Neural cell (in vitro differentiated cells): ENCODE measurements around the gene RPL19. TPM values are rescaled to one million over a fixed set of nuclear protein-coding genes. Genes with fewer than 3 reads are reported as not detected.
A peak's percentile ranks its signal among the peaks of the same experiment; 100 is the strongest.

Source experiments
- H2AFZ ChIP-seq: fragments of 200-600, 300-800 bp; sonication (generic), shearing (Covaris generic); 2 replicates; pipeline ENCODE4 v1.6.0; 2014; ENCODE audit warnings: low read depth, mild to moderate bottlenecking, antibody characterized with exemption, low read length, moderate library complexity
- H3F3A ChIP-seq: fragments of 200-600 bp; shearing (Covaris generic); 2 replicates; pipeline ENCODE4 v1.6.1; 2016; ENCODE audit warnings: mild to moderate bottlenecking, moderate library complexity, mixed read lengths, antibody characterized with exemption, low read length; ENCODE audit not compliant: insufficient read depth, poor library complexity, severe bottlenecking
- H3K27ac ChIP-seq: fragments of 200-600, 300-800 bp; sonication (generic), shearing (Covaris generic); 2 replicates; pipeline ENCODE4 v1.5.1; 2014; ENCODE audit warnings: mild to moderate bottlenecking, low read length, moderate library complexity
- H3K27me3 ChIP-seq: fragments of 300-800, 200-600 bp; sonication (generic), shearing (Covaris generic); 2 replicates; pipeline ENCODE4 v1.6.0; 2014; ENCODE audit warnings: mild to moderate bottlenecking, low read depth, low read length, moderate library complexity; ENCODE audit not compliant: insufficient read depth
- H3K36me3 ChIP-seq: fragments of 300-800, 200-600 bp; sonication (generic), shearing (Covaris generic); 2 replicates; pipeline ENCODE4 v1.5.1; 2014; ENCODE audit warnings: mild to moderate bottlenecking, antibody characterized with exemption, low read length, moderate library complexity; ENCODE audit not compliant: insufficient read depth
- H3K4me2 ChIP-seq: fragments of 300-800, 200-600 bp; sonication (generic), shearing (Covaris generic); 2 replicates; pipeline ENCODE4 v1.6.0; 2014; ENCODE audit warnings: mild to moderate bottlenecking, low read length
- H3K4me3 ChIP-seq: fragments of 300-800, 200-600 bp; sonication (generic), shearing (Covaris generic); 2 replicates; pipeline ENCODE4 v1.5.1; 2014; ENCODE audit warnings: mild to moderate bottlenecking, low read length, moderate library complexity
- H3K79me2 ChIP-seq: fragments of 200-600 bp; shearing (Covaris generic); replicated peaks from 2 replicates; pipeline ENCODE4 v1.6.0; 2014; ENCODE audit warnings: mild to moderate bottlenecking, low read length, moderate library complexity; ENCODE audit not compliant: insufficient read depth
- H3K9ac ChIP-seq: fragments of 300-800, 200-600 bp; sonication (generic), shearing (Covaris generic); 2 replicates; pipeline ENCODE4 v1.6.1; 2016; ENCODE audit warnings: mild to moderate bottlenecking, low read length, mixed read lengths
- H3K9me2 ChIP-seq: fragments of 200-600 bp; shearing (Covaris generic); 2 replicates; pipeline ENCODE4 v1.6.1; 2016; ENCODE audit warnings: mild to moderate bottlenecking, low read length, mixed read lengths; ENCODE audit not compliant: insufficient read depth
- H3K9me3 ChIP-seq: fragments of 200-600, 300-800 bp; sonication (generic), shearing (Covaris generic); 2 replicates; pipeline ENCODE4 v1.6.1; 2016; ENCODE audit warnings: mild to moderate bottlenecking, mixed run types, low read length, moderate library complexity, mixed read lengths
- H4K20me1 ChIP-seq: fragments of 200-600 bp; shearing (Covaris generic); 2 replicates; pipeline ENCODE4 v1.6.1; 2016; ENCODE audit warnings: mild to moderate bottlenecking, mixed run types; ENCODE audit not compliant: insufficient read depth
- CTCF ChIP-seq: fragments of 450-650 bp; IDR thresholded peaks from 2 replicates; pipeline ENCODE4 v1.5.1; 2014; ENCODE audit warnings: antibody characterized with exemption, mild to moderate bottlenecking, moderate library complexity; ENCODE audit not compliant: poor library complexity, severe bottlenecking
- EP300 ChIP-seq: fragments of 450-650 bp; conservative IDR thresholded peaks from 2 replicates; pipeline ENCODE4 v1.6.1; 2014; ENCODE audit warnings: antibody characterized with exemption, mild to moderate bottlenecking, moderate library complexity; ENCODE audit not compliant: poor library complexity, severe bottlenecking
- EZH2 ChIP-seq: fragments of 200-600, 300-800 bp; shearing (Covaris generic), sonication (generic); IDR thresholded peaks from 2 replicates; pipeline ENCODE4 v1.6.1; 2014; ENCODE audit warnings: antibody characterized with exemption, low read length, borderline replicate concordance, mild to moderate bottlenecking; ENCODE audit not compliant: insufficient read depth, poor library complexity, severe bottlenecking
- MXI1 ChIP-seq: fragments of 450-650 bp; conservative IDR thresholded peaks from 2 replicates; pipeline ENCODE4 v1.6.1; 2014; ENCODE audit warnings: antibody characterized with exemption, mild to moderate bottlenecking; ENCODE audit not compliant: poor library complexity, severe bottlenecking
- POLR2AphosphoS5 ChIP-seq: IDR thresholded peaks from 2 replicates; pipeline ENCODE4 v1.6.1; 2012
- RAD21 ChIP-seq: fragments of 450-650 bp; conservative IDR thresholded peaks from 2 replicates; pipeline ENCODE4 v1.6.1; 2014; ENCODE audit warnings: antibody characterized with exemption, mild to moderate bottlenecking, moderate library complexity
- SMC3 ChIP-seq: fragments of 450-650 bp; conservative IDR thresholded peaks from 2 replicates; pipeline ENCODE4 v1.6.1; 2014; ENCODE audit warnings: antibody characterized with exemption, mild to moderate bottlenecking, moderate library complexity; ENCODE audit not compliant: poor library complexity
- TAF1 ChIP-seq: IDR thresholded peaks from 2 replicates; pipeline ENCODE4 v1.6.1; 2012; ENCODE audit warnings: low read depth
- polyA plus RNA-seq: library from polyadenylated mRNA; depleted of rRNA; stranded (reverse); fragments of >200 nt; gene quantifications from 2 replicates; pipeline ENCODE4 v1.2.3, GENCODE V29; 2014
- TF ChIP-seq, protein P1 (sequence below): IDR thresholded peaks from 2 replicates; pipeline ENCODE4 v1.6.1; 2012; ENCODE audit warnings: borderline replicate concordance

Gene RPL19
- polyA plus RNA-seq, 1 donor from 2014 or later = 1,623 TPM

GRCh38 chr17:39165841-39166349, 34.2 kb upstream of the RPL19 start, which contains the start of gene ARL5C:
ARL5C (minus strand) TSS chr17:39166161; CDS start chr17:39165760, 401 bp downstream.
- H3K4me2 ChIP-seq = no peak within 1 kb of the TSS
- H2AFZ ChIP-seq = no peak within 1 kb of the TSS
- H4K20me1 ChIP-seq = no peaks in the 10 kb centered on the region
- H3K36me3 ChIP-seq = no peaks in the 10 kb centered on the region
- H3K79me2 ChIP-seq = no peaks in the 10 kb centered on the region
- H3K9me3 ChIP-seq = no peaks in the 10 kb centered on the region
- no peaks in the 10 kb centered on the region for H3K9me2 ChIP-seq
- peak within 1 kb of the TSS; percentile 59 for H3K4me3 ChIP-seq
- peak within 1 kb of the TSS; percentile 27 for H3K9ac ChIP-seq
- H3K27ac ChIP-seq = no peak within 1 kb of the TSS
- no peaks in the 10 kb centered on the region for H3F3A ChIP-seq
- H3K27me3 ChIP-seq = peaks cover 39% of the 10 kb centered on the region
- TF ChIP-seq CTCF (no peak), TAF1 (no peak), EZH2 (no peak), SMC3 (no peak), EP300 (no peak), MXI1 (no peak), POLR2AphosphoS5 (no peak), RAD21 (no peak)
- TF ChIP-seq, protein P1, sequence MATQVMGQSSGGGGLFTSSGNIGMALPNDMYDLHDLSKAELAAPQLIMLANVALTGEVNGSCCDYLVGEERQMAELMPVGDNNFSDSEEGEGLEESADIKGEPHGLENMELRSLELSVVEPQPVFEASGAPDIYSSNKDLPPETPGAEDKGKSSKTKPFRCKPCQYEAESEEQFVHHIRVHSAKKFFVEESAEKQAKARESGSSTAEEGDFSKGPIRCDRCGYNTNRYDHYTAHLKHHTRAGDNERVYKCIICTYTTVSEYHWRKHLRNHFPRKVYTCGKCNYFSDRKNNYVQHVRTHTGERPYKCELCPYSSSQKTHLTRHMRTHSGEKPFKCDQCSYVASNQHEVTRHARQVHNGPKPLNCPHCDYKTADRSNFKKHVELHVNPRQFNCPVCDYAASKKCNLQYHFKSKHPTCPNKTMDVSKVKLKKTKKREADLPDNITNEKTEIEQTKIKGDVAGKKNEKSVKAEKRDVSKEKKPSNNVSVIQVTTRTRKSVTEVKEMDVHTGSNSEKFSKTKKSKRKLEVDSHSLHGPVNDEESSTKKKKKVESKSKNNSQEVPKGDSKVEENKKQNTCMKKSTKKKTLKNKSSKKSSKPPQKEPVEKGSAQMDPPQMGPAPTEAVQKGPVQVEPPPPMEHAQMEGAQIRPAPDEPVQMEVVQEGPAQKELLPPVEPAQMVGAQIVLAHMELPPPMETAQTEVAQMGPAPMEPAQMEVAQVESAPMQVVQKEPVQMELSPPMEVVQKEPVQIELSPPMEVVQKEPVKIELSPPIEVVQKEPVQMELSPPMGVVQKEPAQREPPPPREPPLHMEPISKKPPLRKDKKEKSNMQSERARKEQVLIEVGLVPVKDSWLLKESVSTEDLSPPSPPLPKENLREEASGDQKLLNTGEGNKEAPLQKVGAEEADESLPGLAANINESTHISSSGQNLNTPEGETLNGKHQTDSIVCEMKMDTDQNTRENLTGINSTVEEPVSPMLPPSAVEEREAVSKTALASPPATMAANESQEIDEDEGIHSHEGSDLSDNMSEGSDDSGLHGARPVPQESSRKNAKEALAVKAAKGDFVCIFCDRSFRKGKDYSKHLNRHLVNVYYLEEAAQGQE = no peak

DNA sequence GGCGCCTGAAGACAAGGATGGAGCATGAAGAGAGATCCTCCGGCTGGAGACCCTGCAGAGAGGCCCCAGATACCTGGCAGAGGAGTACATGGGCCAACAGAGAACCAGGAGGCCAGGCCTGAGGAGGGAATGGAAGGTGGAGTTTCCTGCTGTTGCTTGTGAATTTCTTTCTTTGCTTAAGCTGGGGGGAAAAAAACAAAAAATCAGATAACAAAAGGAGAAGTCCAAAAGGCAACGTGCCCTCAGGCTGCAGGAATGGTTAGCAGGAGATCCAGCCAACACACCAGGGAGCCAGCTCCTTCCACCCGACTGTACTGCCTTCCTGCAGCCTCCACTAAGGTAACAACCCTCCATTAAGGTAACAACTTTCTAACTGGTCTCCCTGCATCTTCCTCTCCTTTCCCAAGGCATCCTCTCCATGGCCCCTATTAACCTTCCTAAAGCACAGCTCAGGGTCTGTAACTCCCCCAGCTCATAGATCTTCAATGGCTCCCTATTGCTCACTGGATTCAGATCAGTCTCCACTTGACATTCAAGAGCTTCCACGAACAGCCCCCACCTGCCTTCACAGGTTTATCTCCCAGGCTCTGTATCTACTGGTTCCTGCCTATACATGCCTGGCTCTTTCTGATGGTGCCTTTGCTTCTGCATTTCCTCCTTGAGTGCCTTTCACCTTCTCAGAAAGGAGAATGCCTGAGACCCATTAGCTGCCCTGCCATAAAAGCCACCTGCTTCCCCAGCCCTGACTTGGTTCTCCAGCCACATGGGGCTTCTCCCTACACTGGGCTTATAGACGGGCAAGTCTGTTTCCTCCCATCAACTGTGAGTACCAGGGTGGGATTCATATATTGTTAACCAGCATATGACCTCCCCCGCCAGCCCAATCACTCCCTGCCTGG, 33.4 kb upstream of the RPL19 start:
- H3K36me3 ChIP-seq = no peaks in the 10 kb centered on the region
- no peak overlapping the region for H3K27ac ChIP-seq
- H3K9me2 ChIP-seq = no peaks in the 10 kb centered on the region
- TF ChIP-seq RAD21 = no peak
- no peak for TF ChIP-seq EP300
- TF ChIP-seq, protein P1 = no peak
- H4K20me1 ChIP-seq = no peaks in the 10 kb centered on the region
- no peaks in the 10 kb centered on the region for H3K79me2 ChIP-seq
- H2AFZ ChIP-seq = no peak overlapping the region
- H3K9ac ChIP-seq = no peak overlapping the region
- H3K27me3 ChIP-seq = peaks cover 39% of the 10 kb centered on the region
- H3K9me3 ChIP-seq = no peaks in the 10 kb centered on the region
- H3K4me2 ChIP-seq = no peak overlapping the region
- H3F3A ChIP-seq = no peaks in the 10 kb centered on the region
- H3K4me3 ChIP-seq = no peak overlapping the region
